Neural cell (in vitro differentiated cells): ENCODE data around the gene PARVB. TPM values are rescaled to one million over a fixed set of nuclear protein-coding genes. Genes with fewer than 3 reads are reported as not detected.

Experiments used
- H2AFZ ChIP-seq: fragments of 200-600, 300-800 bp; sonication (generic), shearing (Covaris generic); 2 replicates; pipeline ENCODE4 v1.6.0; 2014; ENCODE audit warnings: low read depth, mild to moderate bottlenecking, antibody characterized with exemption, low read length, moderate library complexity
- H3F3A ChIP-seq: fragments of 200-600 bp; shearing (Covaris generic); 2 replicates; pipeline ENCODE4 v1.6.1; 2016; ENCODE audit warnings: mild to moderate bottlenecking, moderate library complexity, mixed read lengths, antibody characterized with exemption, low read length; ENCODE audit not compliant: insufficient read depth, poor library complexity, severe bottlenecking
- H3K27ac ChIP-seq: fragments of 200-600, 300-800 bp; sonication (generic), shearing (Covaris generic); 2 replicates; pipeline ENCODE4 v1.5.1; 2014; ENCODE audit warnings: mild to moderate bottlenecking, low read length, moderate library complexity
- H3K27me3 ChIP-seq: fragments of 300-800, 200-600 bp; sonication (generic), shearing (Covaris generic); 2 replicates; pipeline ENCODE4 v1.6.0; 2014; ENCODE audit warnings: mild to moderate bottlenecking, low read depth, low read length, moderate library complexity; ENCODE audit not compliant: insufficient read depth
- H3K36me3 ChIP-seq: fragments of 300-800, 200-600 bp; sonication (generic), shearing (Covaris generic); 2 replicates; pipeline ENCODE4 v1.5.1; 2014; ENCODE audit warnings: mild to moderate bottlenecking, antibody characterized with exemption, low read length, moderate library complexity; ENCODE audit not compliant: insufficient read depth
- H3K4me2 ChIP-seq: fragments of 300-800, 200-600 bp; sonication (generic), shearing (Covaris generic); 2 replicates; pipeline ENCODE4 v1.6.0; 2014; ENCODE audit warnings: mild to moderate bottlenecking, low read length
- H3K4me3 ChIP-seq: fragments of 300-800, 200-600 bp; sonication (generic), shearing (Covaris generic); 2 replicates; pipeline ENCODE4 v1.5.1; 2014; ENCODE audit warnings: mild to moderate bottlenecking, low read length, moderate library complexity
- H3K79me2 ChIP-seq: fragments of 200-600 bp; shearing (Covaris generic); replicated peaks from 2 replicates; pipeline ENCODE4 v1.6.0; 2014; ENCODE audit warnings: mild to moderate bottlenecking, low read length, moderate library complexity; ENCODE audit not compliant: insufficient read depth
- H3K9ac ChIP-seq: fragments of 300-800, 200-600 bp; sonication (generic), shearing (Covaris generic); 2 replicates; pipeline ENCODE4 v1.6.1; 2016; ENCODE audit warnings: mild to moderate bottlenecking, low read length, mixed read lengths
- H3K9me2 ChIP-seq: fragments of 200-600 bp; shearing (Covaris generic); 2 replicates; pipeline ENCODE4 v1.6.1; 2016; ENCODE audit warnings: mild to moderate bottlenecking, low read length, mixed read lengths; ENCODE audit not compliant: insufficient read depth
- H3K9me3 ChIP-seq: fragments of 200-600, 300-800 bp; sonication (generic), shearing (Covaris generic); 2 replicates; pipeline ENCODE4 v1.6.1; 2016; ENCODE audit warnings: mild to moderate bottlenecking, mixed run types, low read length, moderate library complexity, mixed read lengths
- H4K20me1 ChIP-seq: fragments of 200-600 bp; shearing (Covaris generic); 2 replicates; pipeline ENCODE4 v1.6.1; 2016; ENCODE audit warnings: mild to moderate bottlenecking, mixed run types; ENCODE audit not compliant: insufficient read depth
- CTCF ChIP-seq: fragments of 450-650 bp; IDR thresholded peaks from 2 replicates; pipeline ENCODE4 v1.5.1; 2014; ENCODE audit warnings: antibody characterized with exemption, mild to moderate bottlenecking, moderate library complexity; ENCODE audit not compliant: poor library complexity, severe bottlenecking
- EP300 ChIP-seq: fragments of 450-650 bp; conservative IDR thresholded peaks from 2 replicates; pipeline ENCODE4 v1.6.1; 2014; ENCODE audit warnings: antibody characterized with exemption, mild to moderate bottlenecking, moderate library complexity; ENCODE audit not compliant: poor library complexity, severe bottlenecking
- EZH2 ChIP-seq: fragments of 200-600, 300-800 bp; shearing (Covaris generic), sonication (generic); IDR thresholded peaks from 2 replicates; pipeline ENCODE4 v1.6.1; 2014; ENCODE audit warnings: antibody characterized with exemption, low read length, borderline replicate concordance, mild to moderate bottlenecking; ENCODE audit not compliant: insufficient read depth, poor library complexity, severe bottlenecking
- MXI1 ChIP-seq: fragments of 450-650 bp; conservative IDR thresholded peaks from 2 replicates; pipeline ENCODE4 v1.6.1; 2014; ENCODE audit warnings: antibody characterized with exemption, mild to moderate bottlenecking; ENCODE audit not compliant: poor library complexity, severe bottlenecking
- POLR2AphosphoS5 ChIP-seq: IDR thresholded peaks from 2 replicates; pipeline ENCODE4 v1.6.1; 2012
- RAD21 ChIP-seq: fragments of 450-650 bp; conservative IDR thresholded peaks from 2 replicates; pipeline ENCODE4 v1.6.1; 2014; ENCODE audit warnings: antibody characterized with exemption, mild to moderate bottlenecking, moderate library complexity
- REST ChIP-seq: IDR thresholded peaks from 2 replicates; pipeline ENCODE4 v1.6.1; 2012; ENCODE audit warnings: borderline replicate concordance
- SMC3 ChIP-seq: fragments of 450-650 bp; conservative IDR thresholded peaks from 2 replicates; pipeline ENCODE4 v1.6.1; 2014; ENCODE audit warnings: antibody characterized with exemption, mild to moderate bottlenecking, moderate library complexity; ENCODE audit not compliant: poor library complexity
- TAF1 ChIP-seq: IDR thresholded peaks from 2 replicates; pipeline ENCODE4 v1.6.1; 2012; ENCODE audit warnings: low read depth
- polyA plus RNA-seq: library from polyadenylated mRNA; depleted of rRNA; stranded (reverse); fragments of >200 nt; gene quantifications from 2 replicates; pipeline ENCODE4 v1.2.3, GENCODE V29; 2014

Gene PARVB
- polyA plus RNA-seq, 1 donor from 2014 or later, result 1.2 TPM

GRCh38 chr22:44181912-44182587 is 157.9 kb downstream of the PARVB start:
- H4K20me1 ChIP-seq, result no peaks in the 10 kb centered on the region
- H3K4me3 ChIP-seq, result no peak overlapping the region
- no peaks in the 10 kb centered on the region for H3K79me2 ChIP-seq
- H3K27me3 ChIP-seq, result no peaks in the 10 kb centered on the region
- H2AFZ ChIP-seq, result no peak overlapping the region
- H3K36me3 ChIP-seq, result no peaks in the 10 kb centered on the region
- no peaks in the 10 kb centered on the region for H3K9me3 ChIP-seq
- no peak overlapping the region for H3K27ac ChIP-seq
- H3K9me2 ChIP-seq, result no peaks in the 10 kb centered on the region
- no peak overlapping the region for H3K9ac ChIP-seq
- no peak for TF ChIP-seq EZH2
- no peak for TF ChIP-seq SMC3
- no peak for TF ChIP-seq EP300
- H3K4me2 ChIP-seq, result no peak overlapping the region
- no peaks in the 10 kb centered on the region for H3F3A ChIP-seq

- no peaks in the 10 kb centered on the region for H3F3A ChIP-seq
- H3K4me2 ChIP-seq, result no peak overlapping the region
- no peak overlapping the region for H3K4me3 ChIP-seq
- H2AFZ ChIP-seq, result no peak overlapping the region
- no peaks in the 10 kb centered on the region for H3K9me2 ChIP-seq
- no peaks in the 10 kb centered on the region for H4K20me1 ChIP-seq
- no peaks in the 10 kb centered on the region for H3K27me3 ChIP-seq
- H3K9me3 ChIP-seq, result no peaks in the 10 kb centered on the region
- no peak overlapping the region for H3K9ac ChIP-seq
- H3K79me2 ChIP-seq, result no peaks in the 10 kb centered on the region
- no peaks in the 10 kb centered on the region for H3K36me3 ChIP-seq
- no peak for TF ChIP-seq POLR2AphosphoS5
- no peak for TF ChIP-seq CTCF
- no peak for TF ChIP-seq TAF1
- no peak for TF ChIP-seq EP300
- TF ChIP-seq EZH2, result no peak
- no peak for TF ChIP-seq RAD21
- TF ChIP-seq SMC3, result no peak
- no peak for TF ChIP-seq MXI1
- TF ChIP-seq REST, result no peak
- H3K27ac ChIP-seq, result no peak overlapping the region
These were observed 158.6 kb downstream of the PARVB start for GRCh38 chr22:44182588-44183286.
